PFSK-1 (cell line): ENCODE data around the gene HLF.

Source experiments
- FOXP2 ChIP-seq: optimal IDR thresholded peaks from 2 replicates; pipeline ENCODE3; 2011; ENCODE audit warnings: borderline replicate concordance, control low read depth, inconsistent platforms; ENCODE audit not compliant: insufficient read depth; ENCODE audit errors: extremely low read length, extremely low read depth
- POLR2AphosphoS5 ChIP-seq: IDR thresholded peaks from 2 replicates; pipeline ENCODE4 v1.6.1; 2012; ENCODE audit warnings: low read depth, mild to moderate bottlenecking, control low read depth, low read length, moderate library complexity
- REST ChIP-seq, 2 experiments: IDR thresholded peaks; 2 replicates each; pipeline versions ENCODE4 v1.6.1 to v1.8.0; 2011 to 2012; ENCODE audit warnings: low read depth in 2 of 2, low read length in 2 of 2, control low read depth in 1 of 2, inconsistent platforms in 1 of 2, mild to moderate bottlenecking in 1 of 2, moderate library complexity in 1 of 2; ENCODE audit not compliant: insufficient read depth in 1 of 2
- SIN3A ChIP-seq: IDR thresholded peaks from 2 replicates; pipeline ENCODE4 v1.6.1; 2012; ENCODE audit warnings: mild to moderate bottlenecking, low read length, moderate library complexity, borderline replicate concordance; ENCODE audit not compliant: insufficient read depth
- TAF1 ChIP-seq: IDR thresholded peaks from 2 replicates; pipeline ENCODE4 v1.6.1; 2012; ENCODE audit warnings: low read length, control low read depth, borderline replicate concordance; ENCODE audit not compliant: insufficient read depth

The HLF gene

GRCh38 chr17:55280212-55280611 is 15.5 kb downstream of the HLF start:
- TF ChIP-seq REST (IDR thresholded peaks at IDR 0.05; ENCODE audit: insufficient read depth in 1 of 2, low read depth in 2 of 2, low read length in 2 of 2) (no peak), SIN3A (no peak), POLR2AphosphoS5 (no peak), FOXP2 (no peak), TAF1 (no peak)

DNA sequence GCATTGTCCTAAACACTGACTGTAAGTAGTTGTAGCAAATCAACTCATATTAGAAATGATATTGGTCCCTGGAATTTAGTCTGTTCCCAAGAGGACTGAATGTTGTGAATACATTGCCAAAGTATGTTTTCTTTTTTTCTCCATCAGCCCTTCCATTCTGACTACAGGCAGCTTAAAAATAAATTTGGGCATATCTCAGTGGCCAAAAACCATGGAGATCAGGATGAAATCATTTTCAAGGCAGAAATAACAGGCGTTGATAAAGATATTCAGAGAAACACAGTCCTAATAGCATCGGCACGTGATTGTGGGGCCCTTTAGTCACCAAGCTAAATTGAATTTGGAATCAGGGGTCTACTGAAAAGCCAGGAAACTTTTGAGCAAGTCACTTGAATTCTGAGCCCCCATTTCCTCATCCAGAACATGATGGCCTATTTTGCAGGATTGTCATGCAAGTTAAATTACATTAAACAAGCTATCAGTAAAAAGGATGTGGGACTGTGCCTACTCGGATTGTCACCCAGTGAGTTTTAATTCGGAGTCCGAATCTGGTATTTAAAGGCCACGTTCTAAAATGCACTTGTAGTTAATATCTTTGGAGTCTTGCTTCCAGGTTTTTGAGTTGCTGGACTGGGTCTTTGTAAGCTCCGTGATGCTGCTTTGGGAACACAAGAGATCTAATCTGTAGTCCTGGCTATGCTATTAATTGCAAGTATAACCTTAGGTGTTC is 17.1 kb downstream of the HLF start:
- no peak for TF ChIP-seq FOXP2
- no peak for TF ChIP-seq TAF1
- no peak for TF ChIP-seq REST (IDR thresholded peaks at IDR 0.05; ENCODE audit: insufficient read depth in 1 of 2, low read depth in 2 of 2, low read length in 2 of 2)
- TF ChIP-seq POLR2AphosphoS5: no peak

GRCh38 chr17:55282379-55282702 is 17.6 kb downstream of the HLF start:
- TF ChIP-seq FOXP2: no peak
- TF ChIP-seq POLR2AphosphoS5: no peak
- no peak for TF ChIP-seq REST (IDR thresholded peaks at IDR 0.05; ENCODE audit: insufficient read depth in 1 of 2, low read depth in 2 of 2, low read length in 2 of 2)
- TF ChIP-seq SIN3A: no peak
- no peak for TF ChIP-seq TAF1

- TF ChIP-seq REST (IDR thresholded peaks at IDR 0.05; ENCODE audit: insufficient read depth in 1 of 2, low read depth in 2 of 2, low read length in 2 of 2): no peak
- TF ChIP-seq SIN3A: no peak
- no peak for TF ChIP-seq FOXP2
- no peak for TF ChIP-seq POLR2AphosphoS5
- TF ChIP-seq TAF1: no peak
Observed at GRCh38 chr17:55282741-55283140, 18.0 kb downstream of the HLF start.
